SKM-1 (cell line): ENCODE results near the gene FNDC10.
"Not testable (repeated sequence)": the region's sequence is repeated elsewhere in the genome, so short reads cannot be mapped to it uniquely, and the experiment has no call there.

Experiments used
- DNase-seq: peaks from one replicate; lab custom pipeline; 2025; ENCODE audit not compliant: unreplicated experiment; lab: John Stamatoyannopoulos, UW

The FNDC10 gene

GRCh38 chr1:1599935-1600860, at the start of gene FNDC10:
FNDC10 (minus strand) TSS chr1:1600135; CDS start chr1:1600015, 120 bp downstream.
- no peak for DNase-seq

- DNase-seq = not testable (repeated sequence)
Observed at GRCh38 chr1:1648265-1648664, 48.3 kb upstream of the FNDC10 start.

- DNase-seq = not testable (repeated sequence)
Observed at GRCh38 chr1:1647567-1648241, 47.8 kb upstream of the FNDC10 start.

GRCh38 chr1:1646326-1646725, 46.4 kb upstream of the FNDC10 start:
- not testable (repeated sequence) for DNase-seq

GRCh38 chr1:1640711-1641461, 41.0 kb upstream of the FNDC10 start:
- DNase-seq = not testable (repeated sequence)

- not testable (repeated sequence) for DNase-seq
Observed at GRCh38 chr1:1640081-1640480, 40.1 kb upstream of the FNDC10 start.

- not testable (repeated sequence) for DNase-seq
Observed at GRCh38 chr1:1639368-1639767, 39.4 kb upstream of the FNDC10 start.

GRCh38 chr1:1638528-1638927, 38.6 kb upstream of the FNDC10 start:
- not testable (repeated sequence) for DNase-seq

- DNase-seq = not testable (repeated sequence)
Observed at GRCh38 chr1:1637479-1637875, 37.5 kb upstream of the FNDC10 start.

GRCh38 chr1:1636621-1637478, 36.9 kb upstream of the FNDC10 start:
- DNase-seq = not testable (repeated sequence)

- not testable (repeated sequence) for DNase-seq
Observed at GRCh38 chr1:1634613-1635012, 34.7 kb upstream of the FNDC10 start.

GRCh38 chr1:1633409-1633808, 33.5 kb upstream of the FNDC10 start:
- not testable (repeated sequence) for DNase-seq

- DNase-seq = no peak
Observed at GRCh38 chr1:1631782-1632420, 32.0 kb upstream of the FNDC10 start, which contains the start of gene MMP23B. MMP23B (plus strand) TSS chr1:1632173; CDS start chr1:1632219, 46 bp downstream.

- no peak for DNase-seq
Observed at GRCh38 chr1:1630965-1631781, 31.2 kb upstream of the FNDC10 start.

- no peak for DNase-seq
Observed at GRCh38 chr1:1630191-1630964, 30.4 kb upstream of the FNDC10 start.

- no peak for DNase-seq
Observed at GRCh38 chr1:1629430-1630190, 29.7 kb upstream of the FNDC10 start.

- no peak for DNase-seq
Observed at GRCh38 chr1:1628754-1629429, 29.0 kb upstream of the FNDC10 start.
